Breast epithelium (tissue), 4 donors: ENCODE measurements around the gene SLC10A7. TPM values are rescaled to one million over a fixed set of nuclear protein-coding genes. Genes with fewer than 3 reads are reported as not detected.

Experiments used
- DNase-seq, 2 donors: peaks; one replicate each; pipeline ENCODE4 v3.0.0-alpha.2; 2019; ENCODE audit warnings: low spot score in 2 of 2
- H3K27ac ChIP-seq, 2 donors: fragments of 200-600 bp; sonication (generic) in 1 of 2; one replicate each; pipeline ENCODE4 v1.5.1; 2016 to 2019; ENCODE audit warnings: mild to moderate bottlenecking in 1 of 2
- H3K27me3 ChIP-seq, 2 donors: fragments of 200-600 bp; sonication (generic) in 1 of 2; one replicate each; pipeline versions ENCODE4 v1.5.1 to v1.6.0; 2017 to 2019; ENCODE audit warnings: control low read depth in 1 of 2, mild to moderate bottlenecking in 1 of 2
- H3K36me3 ChIP-seq: fragments of 200-600 bp; one replicate; pipeline ENCODE4 v1.5.1; 2019
- H3K4me1 ChIP-seq, 2 donors: fragments of 200-600 bp; sonication (generic); one replicate each; pipeline ENCODE4 v1.5.1; 2016 to 2019; ENCODE audit warnings: control low read depth in 1 of 2
- H3K4me3 ChIP-seq, 3 donors: fragments of 200-600 bp; sonication (generic); 1 replicate in 2 of 3; 2 replicates in 1 of 3; pipeline ENCODE4 v1.5.1; 2016 to 2019; ENCODE audit warnings: mild to moderate bottlenecking in 3 of 3, moderate library complexity in 2 of 3
- H3K9me3 ChIP-seq, 2 donors: fragments of 200-600 bp; sonication (generic) in 1 of 2; one replicate each; pipeline ENCODE4 v1.5.1; 2016 to 2019; ENCODE audit warnings: control low read depth in 1 of 2
- POLR2A ChIP-seq: fragments of 450-650 bp; IDR thresholded peaks from one replicate; pipeline ENCODE4 v1.6.1; 2016; ENCODE audit warnings: antibody characterized with exemption, mild to moderate bottlenecking, moderate library complexity
- POLR2AphosphoS5 ChIP-seq, 3 donors: sonication (generic); formaldehyde crosslinking; IDR thresholded peaks; one replicate each; pipeline ENCODE4 v1.6.1; 2017; ENCODE audit warnings: antibody characterized with exemption in 3 of 3
- intact Hi-C: fragments of 100-400 bp; cut with DNase I; formaldehyde crosslinking; loops from one replicate; pipeline ENCODE4 v1.15.1; 2023; ENCODE audit warnings: low total_unique reads
- total RNA-seq, 3 donors: library from RNA; depleted of rRNA; stranded (reverse); fragments of >200 nt; gene quantifications; one replicate each; pipeline ENCODE4 v1.1.0, GENCODE V29; 2016
- TF ChIP-seq, protein P1 (sequence below), 3 donors: fragments of 450-650 bp; IDR thresholded peaks; one replicate each; pipeline ENCODE4 v1.5.1; 2016 to 2017; ENCODE audit warnings: antibody characterized with exemption in 3 of 3, mild to moderate bottlenecking in 3 of 3, moderate library complexity in 3 of 3

Gene SLC10A7
- total RNA-seq, 3 donors from 2014 or later, result 11.7 to 25.8 (median 17.0) TPM

DNA sequence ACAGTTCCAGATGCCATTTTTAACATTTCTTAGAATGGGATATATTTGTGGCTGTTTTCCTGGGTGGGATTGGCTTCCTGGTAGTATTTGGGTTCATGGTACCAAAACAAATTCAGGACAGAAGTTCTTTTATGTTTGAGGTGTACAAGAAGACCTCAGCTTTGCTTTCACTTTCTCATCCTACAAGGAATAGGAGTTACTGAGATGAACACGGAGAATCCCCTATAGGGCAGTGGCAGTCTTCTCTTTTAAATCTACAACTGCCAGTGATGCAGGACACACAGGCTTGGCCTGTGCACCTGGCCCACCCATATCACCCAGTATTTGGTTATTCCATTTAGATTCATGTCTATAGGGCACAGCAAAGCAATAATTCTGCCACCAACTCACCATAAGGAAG lies 35.2 kb downstream of the SLC10A7 start:
- intact Hi-C loops, result no loop called here

DNA sequence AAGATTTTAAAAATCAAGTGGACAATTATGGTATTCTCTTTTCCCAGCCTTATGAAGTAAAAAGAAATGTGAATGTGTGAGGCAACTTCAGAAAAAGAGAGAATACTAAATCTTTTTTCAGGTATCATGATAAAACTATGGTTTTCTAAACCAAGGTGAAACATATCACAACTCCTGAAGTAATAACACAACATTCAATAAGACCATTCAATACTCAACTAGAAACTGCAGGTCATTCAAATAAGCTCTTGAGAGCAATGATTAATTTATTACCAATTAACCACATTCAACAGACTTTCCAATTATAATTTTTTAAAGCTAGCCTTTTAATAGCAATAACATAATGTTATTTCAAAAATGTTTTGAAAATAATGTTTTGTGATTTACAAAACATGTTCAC lies 35.8 kb downstream of the SLC10A7 start:
- Histone ChIP-seq H3K36me3 (no peaks in the 10 kb centered on the region), H3K27me3 (no peaks in the 10 kb centered on the region)

More for the DNA sequence above, 35.2 kb downstream of the SLC10A7 start:
- Histone ChIP-seq H3K4me1 (no peaks in the 10 kb centered on the region), H3K27ac (no peak overlapping the region), H3K27me3 (no peaks in the 10 kb centered on the region), H3K9me3 (peaks cover 5 to 27% of the 10 kb centered on the region in 2 donors), H3K36me3 (no peaks in the 10 kb centered on the region), H3K4me3 (no peak overlapping the region)
- DNase-seq, result no peak
- TF ChIP-seq POLR2A (no peak), POLR2AphosphoS5 (IDR thresholded peaks at IDR 0.05) (no peak)
- TF ChIP-seq, protein P1, sequence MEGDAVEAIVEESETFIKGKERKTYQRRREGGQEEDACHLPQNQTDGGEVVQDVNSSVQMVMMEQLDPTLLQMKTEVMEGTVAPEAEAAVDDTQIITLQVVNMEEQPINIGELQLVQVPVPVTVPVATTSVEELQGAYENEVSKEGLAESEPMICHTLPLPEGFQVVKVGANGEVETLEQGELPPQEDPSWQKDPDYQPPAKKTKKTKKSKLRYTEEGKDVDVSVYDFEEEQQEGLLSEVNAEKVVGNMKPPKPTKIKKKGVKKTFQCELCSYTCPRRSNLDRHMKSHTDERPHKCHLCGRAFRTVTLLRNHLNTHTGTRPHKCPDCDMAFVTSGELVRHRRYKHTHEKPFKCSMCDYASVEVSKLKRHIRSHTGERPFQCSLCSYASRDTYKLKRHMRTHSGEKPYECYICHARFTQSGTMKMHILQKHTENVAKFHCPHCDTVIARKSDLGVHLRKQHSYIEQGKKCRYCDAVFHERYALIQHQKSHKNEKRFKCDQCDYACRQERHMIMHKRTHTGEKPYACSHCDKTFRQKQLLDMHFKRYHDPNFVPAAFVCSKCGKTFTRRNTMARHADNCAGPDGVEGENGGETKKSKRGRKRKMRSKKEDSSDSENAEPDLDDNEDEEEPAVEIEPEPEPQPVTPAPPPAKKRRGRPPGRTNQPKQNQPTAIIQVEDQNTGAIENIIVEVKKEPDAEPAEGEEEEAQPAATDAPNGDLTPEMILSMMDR (IDR thresholded peaks at IDR 0.05), result no peak

DNA sequence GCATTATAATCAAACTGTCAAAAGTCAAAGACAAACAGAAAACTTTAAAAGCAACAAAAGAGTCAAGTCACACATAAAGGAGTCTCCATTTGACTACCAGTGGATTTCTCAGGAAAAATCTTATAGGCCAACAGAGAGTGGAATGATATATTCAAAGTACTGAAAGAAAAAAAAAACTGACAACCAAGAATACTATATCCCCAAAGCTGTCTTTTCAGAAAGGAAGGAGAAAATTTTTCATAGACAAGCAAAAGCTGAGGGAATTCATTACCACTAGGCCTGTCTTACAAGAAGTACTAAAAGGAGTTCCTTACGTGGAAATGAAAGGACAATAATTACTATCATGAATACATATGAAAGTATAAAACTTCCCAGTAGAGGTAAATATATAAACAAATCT lies 39.0 kb downstream of the SLC10A7 start:
- H3K4me1 ChIP-seq, result no peaks in the 10 kb centered on the region
- no peaks in the 10 kb centered on the region for H3K27me3 ChIP-seq
- TF ChIP-seq POLR2AphosphoS5 (IDR thresholded peaks at IDR 0.05), result no peak
- TF ChIP-seq, protein P1 (IDR thresholded peaks at IDR 0.05), result no peak
- TF ChIP-seq POLR2A, result no peak
- DNase-seq, result no peak
- H3K9me3 ChIP-seq, result peaks cover 12 to 31% of the 10 kb centered on the region in 2 donors
- no peak overlapping the region for H3K4me3 ChIP-seq
- intact Hi-C loops, result no loop called here
- no peak overlapping the region for H3K27ac ChIP-seq
- no peaks in the 10 kb centered on the region for H3K36me3 ChIP-seq

More for the DNA sequence above, 35.8 kb downstream of the SLC10A7 start:
- TF ChIP-seq, protein P1 (IDR thresholded peaks at IDR 0.05), result no peak
- TF ChIP-seq POLR2AphosphoS5 (IDR thresholded peaks at IDR 0.05) (no peak), POLR2A (no peak)
- Histone ChIP-seq H3K27ac (no peak overlapping the region), H3K4me3 (no peak overlapping the region), H3K9me3 (peaks cover 10 to 31% of the 10 kb centered on the region in 2 donors), H3K4me1 (no peaks in the 10 kb centered on the region)
- DNase-seq, result no peak
- intact Hi-C loops, result no loop called here

DNA sequence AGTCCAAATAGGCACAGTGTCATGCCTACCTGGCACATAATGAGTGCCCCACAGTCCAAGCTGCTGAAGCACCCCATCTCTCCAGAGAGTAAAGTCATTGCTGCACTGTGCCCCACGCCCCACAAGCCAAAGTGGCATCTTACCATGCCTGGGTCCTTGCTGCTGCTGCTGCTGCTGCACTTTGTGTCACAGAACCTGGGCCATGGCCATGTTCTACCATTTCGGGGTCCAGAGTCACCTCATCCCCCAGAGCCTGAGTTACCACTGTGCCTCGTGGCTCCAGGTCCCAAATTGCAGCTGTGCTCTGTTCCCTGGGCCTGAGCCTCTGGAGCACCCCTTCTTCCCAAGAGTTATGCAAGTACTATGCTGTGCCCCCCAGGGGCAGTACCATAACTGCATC lies 40.5 kb downstream of the SLC10A7 start:
- no peak overlapping the region for H3K27ac ChIP-seq
- H3K4me3 ChIP-seq, result no peak overlapping the region
- TF ChIP-seq POLR2A (no peak), POLR2AphosphoS5 (IDR thresholded peaks at IDR 0.05) (no peak)
- TF ChIP-seq, protein P1 (IDR thresholded peaks at IDR 0.05), result no peak
- no peaks in the 10 kb centered on the region for H3K36me3 ChIP-seq
- no peak for DNase-seq
- H3K9me3 ChIP-seq, result peaks cover 12 to 31% of the 10 kb centered on the region in 2 donors
- H3K27me3 ChIP-seq, result no peaks in the 10 kb centered on the region
- H3K4me1 ChIP-seq, result no peaks in the 10 kb centered on the region
- intact Hi-C loops, result no loop called here

DNA sequence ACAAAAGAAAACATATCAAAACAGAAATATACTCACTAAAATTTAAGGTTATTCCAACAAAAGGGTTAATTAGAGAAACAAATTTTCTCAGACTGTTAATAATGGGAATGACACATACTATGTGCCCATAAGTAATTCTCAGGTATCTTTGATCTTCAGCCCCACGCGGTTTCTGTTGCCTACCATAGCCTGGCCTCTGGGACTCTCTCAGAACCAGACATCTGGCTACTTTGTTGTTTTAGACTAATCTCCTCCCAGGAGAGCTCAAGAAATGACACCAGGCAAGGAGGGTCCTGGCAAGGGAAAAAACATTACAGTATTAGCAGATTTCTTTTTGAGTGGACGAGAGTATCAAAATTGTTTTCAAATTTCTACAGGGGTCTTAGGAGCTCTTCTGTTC lies 43.7 kb downstream of the SLC10A7 start:
- TF ChIP-seq POLR2A (no peak), POLR2AphosphoS5 (IDR thresholded peaks at IDR 0.05) (no peak)
- TF ChIP-seq, protein P1 (IDR thresholded peaks at IDR 0.05), result no peak
- Histone ChIP-seq H3K4me3 (no peak overlapping the region), H3K27me3 (no peaks in the 10 kb centered on the region), H3K27ac (no peak overlapping the region), H3K36me3 (no peaks in the 10 kb centered on the region), H3K4me1 (no peaks in the 10 kb centered on the region), H3K9me3 (peaks cover 7 to 16% of the 10 kb centered on the region in 2 donors)
- no peak for DNase-seq
- intact Hi-C loops, result no loop called here
